Activated CD8-positive, alpha-beta T cell treated with anti-CD3 and anti-CD28 coated beads for 36 hours (primary cell): ENCODE data around the gene SPRY2. TPM values are rescaled to one million over a fixed set of nuclear protein-coding genes. Genes with fewer than 3 reads are reported as not detected.

ENCODE experiments used
- ATAC-seq: fragments of 200-7000 bp; cut with Tn5 transposase; one replicate; pipeline ENCODE4 v1.10.0; 2021; ENCODE audit warnings: mild to moderate bottlenecking, moderate library complexity
- CTCF ChIA-PET: fragments of 350-600 bp; sonication (Branson Sonifier 250); formaldehyde crosslinking; loops from one replicate; lab custom pipeline; 2021; ENCODE audit warnings: antibody characterized with exemption; lab: Charles Lee
- POLR2A ChIA-PET: fragments of 350-600 bp; sonication (Branson Sonifier 250); formaldehyde crosslinking; loops from one replicate; lab custom pipeline; 2021; ENCODE audit warnings: antibody characterized with exemption; lab: Charles Lee
- DNase-seq: peaks from one replicate; pipeline ENCODE4 v3.0.0-alpha.2; 2020
- H3K27ac Mint-ChIP-seq: one replicate; pipeline ENCODE4 v1.8.0; 2021; ENCODE audit warnings: mild to moderate bottlenecking, mixed read lengths
- H3K27me3 Mint-ChIP-seq: one replicate; pipeline ENCODE4 v1.8.0; 2021; ENCODE audit warnings: mixed read lengths
- H3K36me3 Mint-ChIP-seq: one replicate; pipeline ENCODE4 v1.8.0; 2021; ENCODE audit warnings: low read depth, mixed read lengths
- H3K4me1 Mint-ChIP-seq: one replicate; pipeline ENCODE4 v1.8.0; 2021; ENCODE audit warnings: low read depth, mixed read lengths
- H3K4me3 Mint-ChIP-seq: one replicate; pipeline ENCODE4 v1.8.0; 2021; ENCODE audit warnings: mild to moderate bottlenecking, moderate library complexity, mixed read lengths
- H3K9me3 Mint-ChIP-seq: one replicate; pipeline ENCODE4 v1.8.0; 2021; ENCODE audit warnings: mixed read lengths
- CTCF ChIP-seq: fragments of 200-600 bp; IDR thresholded peaks from one replicate; pipeline ENCODE4 v1.8.0; 2022; ENCODE audit warnings: antibody characterized with exemption, mild to moderate bottlenecking
- intact Hi-C: fragments of 100-400 bp; cut with micrococcal nuclease; formaldehyde crosslinking; loops from one replicate; pipeline ENCODE4 v1.10.0; 2022
- total RNA-seq, 2 experiments: library from RNA; stranded (reverse); gene quantifications; one replicate each; pipeline ENCODE4 v1.2.3, GENCODE V29; 2021

The SPRY2 gene
- total RNA-seq, 2 experiments from 2014 or later: 0.90 to 1.3 TPM

GRCh38 chr13:80303225-80303811 is 37.6 kb downstream of the SPRY2 start:
- peaks cover under 1% of the 10 kb centered on the region for H3K27me3 Mint-ChIP-seq
- ChIA-PET CTCF (no interaction called here), POLR2A (no interaction called here)
- intact Hi-C loops: no loop called here
- H3K36me3 Mint-ChIP-seq: no peaks in the 10 kb centered on the region
- ATAC-seq (no peak), DNase-seq (no peak)
- H3K9me3 Mint-ChIP-seq: no peaks in the 10 kb centered on the region
- H3K4me3 Mint-ChIP-seq: no peak overlapping the region
- no peaks in the 10 kb centered on the region for H3K4me1 Mint-ChIP-seq
- no peak for TF ChIP-seq CTCF
- H3K27ac Mint-ChIP-seq: no peak overlapping the region

GRCh38 chr13:80299046-80299445 is 41.9 kb downstream of the SPRY2 start:
- CTCF ChIA-PET: no interaction called here
- no peak for TF ChIP-seq CTCF
- ATAC-seq (no peak), DNase-seq (no peak)
- no peaks in the 10 kb centered on the region for H3K27me3 Mint-ChIP-seq
- no peak overlapping the region for H3K4me3 Mint-ChIP-seq
- intact Hi-C loops: no loop called here
- POLR2A ChIA-PET: no interaction called here
- no peaks in the 10 kb centered on the region for H3K9me3 Mint-ChIP-seq
- no peak overlapping the region for H3K27ac Mint-ChIP-seq
- H3K4me1 Mint-ChIP-seq: no peaks in the 10 kb centered on the region
- no peaks in the 10 kb centered on the region for H3K36me3 Mint-ChIP-seq

GRCh38 chr13:80297503-80297902 is 43.4 kb downstream of the SPRY2 start:
- intact Hi-C loops: no loop called here
- Mint-ChIP-seq H3K27me3 (no peaks in the 10 kb centered on the region), H3K4me1 (no peaks in the 10 kb centered on the region), H3K9me3 (no peaks in the 10 kb centered on the region), H3K36me3 (no peaks in the 10 kb centered on the region), H3K27ac (no peak overlapping the region), H3K4me3 (no peak overlapping the region)
- ATAC-seq (no peak), DNase-seq (no peak)
- TF ChIP-seq CTCF: no peak
- POLR2A ChIA-PET: no interaction called here
- CTCF ChIA-PET: interaction anchor here (1.2 kb wide), 1 partner anchor 44 kb away, joined by 3 read pairs; no protein-coding TSS in a partner anchor

- no peak for DNase-seq
- ChIA-PET POLR2A (no interaction called here), CTCF (interaction anchor here (1.2 kb wide), 1 partner anchor 44 kb away, joined by 3 read pairs; no protein-coding TSS in a partner anchor)
- H3K4me3 Mint-ChIP-seq: no peak overlapping the region
- H3K9me3 Mint-ChIP-seq: no peaks in the 10 kb centered on the region
- no peaks in the 10 kb centered on the region for H3K27me3 Mint-ChIP-seq
- H3K27ac Mint-ChIP-seq: no peak overlapping the region
- ATAC-seq: no peak
- no peaks in the 10 kb centered on the region for H3K4me1 Mint-ChIP-seq
- no peak for TF ChIP-seq CTCF
- intact Hi-C loops: no loop called here
- H3K36me3 Mint-ChIP-seq: no peaks in the 10 kb centered on the region
Observed at GRCh38 chr13:80297094-80297493, 43.8 kb downstream of the SPRY2 start.

GRCh38 chr13:80296638-80297037 is 44.3 kb downstream of the SPRY2 start:
- no peak overlapping the region for H3K27ac Mint-ChIP-seq
- CTCF ChIA-PET: interaction anchor here (1.2 kb wide), 1 partner anchor 45 kb away, joined by 3 read pairs; no protein-coding TSS in a partner anchor
- H3K27me3 Mint-ChIP-seq: no peaks in the 10 kb centered on the region
- ATAC-seq (no peak), DNase-seq (no peak)
- H3K9me3 Mint-ChIP-seq: no peaks in the 10 kb centered on the region
- POLR2A ChIA-PET: no interaction called here
- intact Hi-C loops: no loop called here
- H3K4me1 Mint-ChIP-seq: no peaks in the 10 kb centered on the region
- H3K36me3 Mint-ChIP-seq: no peaks in the 10 kb centered on the region
- no peak overlapping the region for H3K4me3 Mint-ChIP-seq
- TF ChIP-seq CTCF: no peak
